Stomach smooth muscle (tissue), 2 donors: ENCODE measurements around the gene CNGB1.
"Not testable (repeated sequence)": the region's sequence is repeated elsewhere in the genome, so short reads cannot be mapped to it uniquely, and the experiment has no call there.

Experiments used
- H3K27ac ChIP-seq: one replicate; pipeline ENCODE4 v1.7.0; 2013; ENCODE audit warnings: mild to moderate bottlenecking, low read length, inconsistent platforms
- H3K27me3 ChIP-seq, 2 donors: one replicate each; pipeline ENCODE4 v1.7.0; 2013; ENCODE audit warnings: low read length in 2 of 2; ENCODE audit not compliant: insufficient read depth in 2 of 2, control insufficient read depth in 1 of 2
- H3K36me3 ChIP-seq, 2 donors: one replicate each; pipeline ENCODE4 v1.7.0; 2013; ENCODE audit warnings: low read length in 2 of 2; ENCODE audit not compliant: control insufficient read depth in 2 of 2, insufficient read depth in 2 of 2
- H3K4me1 ChIP-seq: one replicate; pipeline ENCODE4 v1.7.0; 2013; ENCODE audit warnings: low read length; ENCODE audit not compliant: control insufficient read depth, insufficient read depth
- H3K4me3 ChIP-seq, 2 donors: one replicate each; pipeline ENCODE4 v1.7.0; 2013; ENCODE audit warnings: low read length in 2 of 2
- H3K9ac ChIP-seq, 2 donors: one replicate each; pipeline ENCODE4 v1.7.0; 2013; ENCODE audit warnings: low read length in 2 of 2, mild to moderate bottlenecking in 1 of 2
- H3K9me3 ChIP-seq, 2 donors: one replicate each; pipeline ENCODE4 v1.7.0; 2013; ENCODE audit warnings: low read length in 2 of 2; ENCODE audit not compliant: control insufficient read depth in 2 of 2
- donor health status: healthy.
- donor health status: Pancreatic carcinoma.

CNGB1 gene

DNA sequence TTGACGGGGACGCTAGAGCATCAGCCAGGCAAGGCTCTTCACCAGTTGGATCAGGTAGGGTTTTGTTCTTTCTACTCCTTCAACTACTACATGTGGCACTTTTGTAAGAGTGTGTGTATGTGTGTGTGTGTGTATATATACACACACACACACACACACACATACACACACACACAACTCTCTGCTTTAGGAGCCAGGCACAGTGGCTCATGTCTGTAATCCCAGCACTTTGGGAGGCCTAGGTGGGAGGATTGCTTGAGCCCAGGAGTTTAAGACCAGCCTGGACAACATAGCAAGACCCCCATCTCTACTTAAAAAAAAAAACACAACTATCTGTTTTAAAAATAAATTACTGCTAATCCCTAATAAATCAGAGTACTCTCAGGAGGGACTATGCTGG, 53.4 kb downstream of the CNGB1 start:
- not testable (repeated sequence) for H3K9ac ChIP-seq, H3K9me3 ChIP-seq, H3K4me1 ChIP-seq, H3K4me3 ChIP-seq, H3K27ac ChIP-seq, H3K36me3 ChIP-seq, H3K27me3 ChIP-seq

DNA sequence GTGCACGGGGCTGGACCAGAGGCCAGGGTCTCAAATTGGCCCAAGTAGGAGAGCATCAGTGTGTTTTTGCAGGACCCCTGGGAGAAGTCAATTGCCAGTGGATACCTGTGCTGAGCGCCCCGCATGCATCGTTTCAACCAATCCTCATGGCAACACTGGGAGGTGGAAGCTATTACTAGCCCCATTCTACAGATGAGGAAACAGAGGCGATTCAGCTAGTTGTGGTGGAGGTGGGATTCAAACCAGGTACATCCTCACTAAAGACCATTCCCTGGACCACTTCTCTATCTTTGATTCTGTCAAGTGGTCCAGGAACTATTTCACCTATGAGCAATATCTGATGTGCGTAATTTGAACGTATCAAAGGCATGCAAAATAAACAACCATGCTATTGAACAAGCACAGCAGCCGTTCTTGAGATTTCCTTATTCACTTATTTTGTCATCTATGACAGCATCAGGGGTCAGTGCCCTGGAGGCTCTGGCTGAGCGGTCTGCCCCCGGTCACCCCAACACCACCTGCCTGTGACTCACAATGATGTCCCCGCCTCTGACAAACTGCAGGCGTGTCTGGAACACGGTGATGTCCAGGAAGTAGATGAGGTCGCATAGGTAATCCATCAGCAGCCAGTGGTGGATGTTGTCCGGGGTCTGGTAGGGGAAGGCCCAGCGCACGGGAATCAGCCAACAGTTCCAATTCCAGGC, 54.0 kb downstream of the CNGB1 start:
- no peaks in the 10 kb centered on the region for H3K36me3 ChIP-seq
- peaks cover 0 to 3% of the 10 kb centered on the region in 2 donors for H3K9me3 ChIP-seq
- no peak overlapping the region for H3K9ac ChIP-seq
- H3K4me1 ChIP-seq: no peaks in the 10 kb centered on the region
- H3K27ac ChIP-seq: no peak overlapping the region
- no peak overlapping the region for H3K4me3 ChIP-seq
- H3K27me3 ChIP-seq: peaks cover 0 to 5% of the 10 kb centered on the region in 2 donors

DNA sequence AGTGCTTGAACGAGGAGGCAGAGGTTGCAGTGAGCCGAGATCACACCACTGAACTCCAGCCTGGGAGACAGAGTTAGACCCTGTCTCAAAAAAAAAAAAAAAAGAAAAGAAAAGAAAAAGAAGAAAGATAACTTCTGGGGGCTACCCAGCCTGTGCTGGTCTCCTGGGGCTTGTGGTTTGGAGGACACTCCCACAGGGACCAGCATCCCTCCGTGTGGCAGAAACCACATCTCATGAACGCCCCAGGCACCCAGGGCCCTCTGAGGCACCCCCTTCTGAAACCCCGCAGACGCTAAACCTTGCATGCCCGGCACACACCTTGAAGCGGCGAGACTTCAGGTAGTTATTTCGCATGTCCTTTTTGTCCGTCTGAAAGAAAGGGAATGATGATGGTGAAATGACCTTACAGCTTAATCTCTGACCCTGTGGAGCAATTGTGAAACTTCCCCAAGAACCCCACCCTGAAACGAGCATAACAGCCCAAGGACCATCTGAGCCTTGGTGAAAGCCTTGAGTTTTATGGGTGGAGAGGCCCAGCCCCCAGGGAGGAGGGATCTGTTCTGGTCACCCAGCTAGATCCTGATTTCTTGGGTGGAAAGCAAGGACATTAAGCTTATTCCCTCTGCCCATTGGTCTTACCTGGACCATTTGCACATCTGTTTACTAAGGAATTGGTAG, 55.0 kb downstream of the CNGB1 start:
- Histone ChIP-seq H3K27me3 (peaks cover 0 to 7% of the 10 kb centered on the region in 2 donors), H3K27ac (no peak overlapping the region), H3K9ac (no peak overlapping the region), H3K4me3 (no peak overlapping the region), H3K4me1 (no peaks in the 10 kb centered on the region), H3K9me3 (peaks cover 0 to 3% of the 10 kb centered on the region in 2 donors), H3K36me3 (no peaks in the 10 kb centered on the region)

DNA sequence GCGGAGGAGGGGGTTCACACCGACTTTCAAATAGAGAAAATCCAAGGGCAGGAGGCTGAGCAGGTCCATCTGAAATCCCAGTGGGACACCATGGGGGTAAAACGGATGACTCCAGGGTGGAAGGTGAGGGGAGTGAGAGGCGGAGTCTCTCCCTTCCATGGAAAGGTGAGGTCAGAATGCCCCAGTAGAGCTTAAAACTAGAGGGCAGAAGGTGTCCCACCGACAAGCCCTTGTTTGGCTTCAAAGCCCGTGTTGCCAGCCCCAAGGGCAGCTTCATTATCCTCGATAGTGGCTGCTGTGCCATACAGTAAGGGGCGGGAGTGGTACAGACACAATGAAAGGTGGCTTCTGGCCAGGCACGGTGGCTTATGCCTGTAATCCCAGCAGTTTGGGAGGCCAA, 55.7 kb downstream of the CNGB1 start:
- Histone ChIP-seq H3K9me3 (peaks cover 0 to 3% of the 10 kb centered on the region in 2 donors), H3K9ac (no peak overlapping the region), H3K27me3 (peaks cover 0 to 7% of the 10 kb centered on the region in 2 donors), H3K4me1 (no peaks in the 10 kb centered on the region), H3K36me3 (no peaks in the 10 kb centered on the region), H3K27ac (no peak overlapping the region), H3K4me3 (no peak overlapping the region)

DNA sequence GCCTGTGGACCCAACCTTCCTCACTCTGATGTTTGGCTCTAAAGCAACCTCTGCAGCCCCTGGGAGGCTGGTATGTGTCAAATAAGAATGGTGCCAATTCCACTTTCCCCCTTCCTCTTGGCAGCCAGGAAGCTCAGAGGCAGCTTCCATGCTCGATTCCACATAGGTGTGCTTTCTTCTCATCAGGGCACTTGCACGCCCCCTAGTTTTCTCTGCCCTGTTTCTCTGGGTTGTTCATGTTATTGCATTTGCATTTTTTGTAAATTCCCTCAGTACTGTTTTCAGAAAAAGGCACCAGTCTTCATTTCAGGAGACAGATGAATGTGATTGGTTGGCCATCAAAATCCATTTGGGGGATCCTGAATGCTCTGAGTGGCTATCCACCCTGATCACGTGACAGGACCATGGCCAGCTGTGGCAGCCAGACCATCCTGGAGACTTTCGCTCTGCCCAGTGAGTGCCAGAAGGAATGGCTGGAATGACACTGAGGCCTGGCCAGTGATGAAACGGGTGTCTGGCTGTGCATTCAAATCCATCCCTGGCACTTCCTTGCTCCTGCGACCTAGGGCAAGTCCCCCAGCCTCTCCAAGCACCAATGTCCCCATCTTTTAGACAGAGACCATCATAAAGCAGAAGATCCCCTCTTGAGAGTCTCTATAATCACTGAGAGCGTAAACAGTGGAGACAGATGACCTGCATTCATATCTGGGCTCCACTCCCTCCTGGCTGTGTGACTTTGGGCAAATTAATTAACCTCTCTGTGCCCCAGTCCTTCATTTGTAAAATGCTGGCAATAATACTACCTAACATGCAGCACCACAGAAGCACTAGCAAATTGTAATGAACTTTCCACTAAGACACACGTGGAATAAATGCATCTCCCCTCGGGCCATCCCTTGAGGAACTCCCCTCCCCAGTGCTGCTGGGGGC, 56.4 kb downstream of the CNGB1 start:
- Histone ChIP-seq H3K27ac (no peak overlapping the region), H3K9ac (no peak overlapping the region), H3K4me3 (no peak overlapping the region), H3K27me3 (peaks cover 0 to 7% of the 10 kb centered on the region in 2 donors), H3K9me3 (peaks cover 0 to 3% of the 10 kb centered on the region in 2 donors), H3K36me3 (no peaks in the 10 kb centered on the region), H3K4me1 (no peaks in the 10 kb centered on the region)

DNA sequence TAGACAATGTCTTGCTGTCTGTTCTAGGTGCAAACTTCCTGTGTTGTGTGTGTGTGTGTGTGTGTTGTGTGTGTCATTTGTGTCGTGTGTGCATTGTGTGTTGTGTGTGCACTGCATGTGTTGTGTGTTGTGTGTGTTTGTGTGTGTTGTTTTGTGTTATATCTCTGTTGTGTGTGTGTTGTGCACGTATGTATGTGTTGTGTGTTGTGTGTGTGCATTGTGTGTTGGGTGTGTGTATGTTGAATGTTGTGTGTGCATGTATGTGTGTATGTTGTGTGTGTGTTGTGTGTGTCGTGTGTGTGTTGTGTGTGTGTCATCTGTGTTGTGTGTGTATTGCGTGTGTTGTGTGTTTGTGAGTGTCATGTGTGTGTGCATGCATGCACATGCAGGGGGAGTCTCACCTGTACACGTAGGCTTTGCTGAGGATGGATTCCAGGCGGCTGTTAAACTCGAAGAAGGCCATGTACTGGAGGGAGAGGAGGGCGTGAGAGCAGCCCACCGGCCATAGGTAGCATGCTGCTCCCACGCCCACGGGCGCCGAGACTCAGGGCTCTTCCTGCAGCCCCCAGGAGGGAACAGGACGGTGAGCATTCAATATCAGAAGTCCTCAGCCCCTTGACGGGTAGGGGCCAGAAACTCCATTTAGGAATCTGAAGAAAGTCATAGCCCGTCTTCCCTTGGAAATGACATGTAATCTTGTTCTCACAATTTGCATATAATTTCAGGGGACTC, 58.2 kb downstream of the CNGB1 start:
- H3K9me3 ChIP-seq: no peaks in the 10 kb centered on the region
- H3K27ac ChIP-seq: no peak overlapping the region
- no peaks in the 10 kb centered on the region for H3K36me3 ChIP-seq
- H3K27me3 ChIP-seq: peaks cover 0 to 7% of the 10 kb centered on the region in 2 donors
- no peak overlapping the region for H3K9ac ChIP-seq
- H3K4me3 ChIP-seq: no peak overlapping the region
- no peaks in the 10 kb centered on the region for H3K4me1 ChIP-seq

DNA sequence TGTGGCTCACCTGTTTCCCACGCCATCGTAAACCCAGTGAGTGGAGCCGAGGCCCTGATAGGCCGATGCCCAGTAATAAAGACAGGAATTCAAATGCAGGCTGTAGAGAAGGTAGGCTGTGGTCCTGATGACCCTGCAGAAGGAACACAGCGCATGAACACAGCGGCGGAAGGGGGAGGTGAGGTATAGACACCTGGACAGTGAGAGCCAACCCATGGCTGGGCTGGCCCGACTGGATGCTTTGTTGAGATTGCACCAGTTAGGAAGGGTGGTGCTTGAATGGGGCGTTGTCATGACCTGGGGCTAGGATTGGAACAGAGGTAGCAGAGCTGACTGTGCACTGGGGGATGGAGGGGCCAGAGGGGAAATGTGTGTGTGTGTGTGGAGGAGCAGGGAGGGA, 59.2 kb downstream of the CNGB1 start:
- Histone ChIP-seq H3K36me3 (no peaks in the 10 kb centered on the region), H3K27ac (no peak overlapping the region), H3K4me3 (no peak overlapping the region), H3K4me1 (no peaks in the 10 kb centered on the region), H3K9ac (no peak overlapping the region), H3K9me3 (no peaks in the 10 kb centered on the region), H3K27me3 (peaks cover 0 to 10% of the 10 kb centered on the region in 2 donors)

DNA sequence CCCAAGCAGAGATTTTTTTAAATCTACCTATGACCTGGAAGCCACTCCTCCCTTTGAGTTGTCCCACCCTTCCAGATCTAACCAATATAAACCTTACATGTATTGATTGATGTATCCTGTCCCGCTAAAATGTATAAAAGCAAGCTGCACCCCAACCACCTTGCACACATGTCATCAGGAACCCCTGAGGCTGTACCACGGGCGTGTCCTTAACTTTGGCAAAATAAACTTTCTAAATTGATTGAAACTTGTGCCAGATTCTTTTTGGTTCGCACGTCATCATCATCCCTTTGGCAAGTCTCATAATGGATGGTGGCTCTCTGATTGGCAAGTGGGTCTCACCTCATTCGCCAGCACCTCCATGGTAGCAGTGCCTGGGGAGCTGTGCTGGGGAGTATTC, 60.2 kb downstream of the CNGB1 start:
- Histone ChIP-seq H3K27ac (no peak overlapping the region), H3K27me3 (peaks cover 7 to 14% of the 10 kb centered on the region in 2 donors), H3K4me3 (no peak overlapping the region), H3K9ac (no peak overlapping the region), H3K36me3 (no peaks in the 10 kb centered on the region), H3K4me1 (no peaks in the 10 kb centered on the region), H3K9me3 (no peaks in the 10 kb centered on the region)

DNA sequence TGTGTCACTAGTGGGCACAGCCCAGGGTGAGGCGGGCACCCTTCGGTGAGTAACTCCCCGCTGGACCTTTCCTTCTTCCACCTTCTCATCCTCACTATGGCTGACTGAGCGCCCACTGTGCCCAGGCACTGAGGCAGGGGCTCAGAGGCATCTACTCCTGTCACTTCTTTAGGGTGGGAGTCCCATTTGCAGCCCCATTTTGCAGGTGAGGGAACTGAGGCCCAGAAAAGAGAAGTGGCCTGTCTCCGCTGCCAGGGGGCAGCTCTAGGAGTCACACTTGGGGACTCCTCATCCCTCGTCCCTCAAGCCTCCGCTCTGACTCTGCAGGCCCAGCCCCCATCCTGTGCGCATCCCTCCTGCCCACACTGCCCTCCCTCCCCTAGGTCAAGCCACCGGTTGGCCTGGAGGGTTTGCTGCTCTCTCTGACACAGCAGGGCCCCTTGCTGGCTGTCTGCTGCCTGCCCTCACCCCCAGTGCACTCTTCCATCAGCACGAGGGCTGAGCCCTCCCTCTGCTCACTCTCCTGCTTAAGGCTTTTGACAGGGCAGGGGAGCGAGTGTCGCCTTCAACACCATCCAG, 62.4 kb downstream of the CNGB1 start:
- Histone ChIP-seq H3K27me3 (peaks cover 10 to 23% of the 10 kb centered on the region in 2 donors), H3K4me3 (no peak overlapping the region), H3K27ac (no peak overlapping the region), H3K36me3 (no peaks in the 10 kb centered on the region), H3K4me1 (no peaks in the 10 kb centered on the region), H3K9me3 (no peaks in the 10 kb centered on the region), H3K9ac (no peak overlapping the region)
